Measurements from ENCODE around the gene TBC1D16. TPM values are rescaled to one million over a fixed set of nuclear protein-coding genes. Genes with fewer than 3 reads are reported as not detected.

The TBC1D16 gene
- total and polyA plus RNA-seq, 2 experiments from 2014 or later, result 9.2 to 22.4 TPM

DNA sequence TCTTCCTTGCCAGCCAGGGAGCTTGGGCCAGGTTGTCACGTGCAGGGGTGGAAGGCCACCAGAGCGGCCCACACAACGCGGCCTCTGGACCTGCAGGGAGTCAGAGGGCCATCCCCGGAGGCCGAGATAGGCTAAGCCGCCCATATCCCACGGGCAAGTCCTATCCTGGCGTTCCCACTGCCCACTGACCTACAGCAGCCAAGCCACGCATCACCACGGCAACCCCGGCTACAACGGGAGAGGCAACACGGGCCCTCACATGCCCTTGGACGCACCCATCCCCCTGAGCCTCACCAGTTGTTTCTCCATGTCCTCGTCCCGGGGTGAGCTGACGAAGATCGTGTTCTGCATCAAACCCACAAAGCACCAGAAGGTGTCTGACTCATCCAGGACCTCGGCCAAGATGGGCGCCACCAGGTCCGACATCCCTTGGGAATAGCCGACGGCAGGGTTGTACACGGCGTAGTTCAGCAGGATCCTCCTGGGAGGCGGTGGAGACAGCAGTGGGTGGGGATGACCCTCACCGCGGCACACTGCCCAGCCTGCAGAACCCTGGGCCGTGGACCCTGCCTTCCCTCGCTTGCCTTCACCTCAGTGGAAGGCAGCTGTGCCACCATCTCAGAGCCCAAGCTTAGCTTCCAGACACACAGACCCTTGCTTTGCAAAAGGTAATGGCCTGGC, 88.2 kb downstream of the TBC1D16 start:
- no peaks in the 10 kb centered on the region for H3F3A ChIP-seq (ENCODE audit: insufficient read depth)
- WGBS, 2 experiments (ENCODE audit: low coverage in 1 of 2, low lambda C conversion rate in 2 of 2, missing lambda C conversion rate in 2 of 2), result 93 to 94% methylated on average over 27 to 31 of the region's 31 CpGs
- H3K4me1 ChIP-seq (ENCODE audit: insufficient read depth), result peaks cover 9% of the 10 kb centered on the region; the same call in 1 of the 2 replicates
- no peaks in the 10 kb centered on the region for H4K20me1 ChIP-seq (ENCODE audit: insufficient read depth)
- no peak for DNase-seq
- no peaks in the 10 kb centered on the region for H3K9me2 ChIP-seq (ENCODE audit: insufficient read depth)
- H3K27ac ChIP-seq, result no peak overlapping the region
- TF ChIP-seq EZH2phosphoT487 (IDR thresholded peaks at IDR 0.05; ENCODE audit: insufficient read depth, low read depth), result no peak
- TF ChIP-seq EZH2 (IDR thresholded peaks at IDR 0.05; ENCODE audit: insufficient read depth, poor library complexity, severe bottlenecking), result no peak
- no peak overlapping the region for H2AFZ ChIP-seq
- no peaks in the 10 kb centered on the region for H3K79me2 ChIP-seq (ENCODE audit: insufficient read depth)
- H3K9me3 ChIP-seq (ENCODE audit: low read depth), result no peaks in the 10 kb centered on the region
- in situ Hi-C loops (cut with MboI), result no loop called here
- no peak overlapping the region for H3K9ac ChIP-seq
- H3K4me3 ChIP-seq, result no peak overlapping the region
- H3K36me3 ChIP-seq (ENCODE audit: low read depth), result no peaks in the 10 kb centered on the region
- H3K4me2 ChIP-seq (ENCODE audit: unreplicated experiment), result no peak overlapping the region
- H3K27me3 ChIP-seq (replicated peaks; ENCODE audit: insufficient read depth), result no peaks in the 10 kb centered on the region

DNA sequence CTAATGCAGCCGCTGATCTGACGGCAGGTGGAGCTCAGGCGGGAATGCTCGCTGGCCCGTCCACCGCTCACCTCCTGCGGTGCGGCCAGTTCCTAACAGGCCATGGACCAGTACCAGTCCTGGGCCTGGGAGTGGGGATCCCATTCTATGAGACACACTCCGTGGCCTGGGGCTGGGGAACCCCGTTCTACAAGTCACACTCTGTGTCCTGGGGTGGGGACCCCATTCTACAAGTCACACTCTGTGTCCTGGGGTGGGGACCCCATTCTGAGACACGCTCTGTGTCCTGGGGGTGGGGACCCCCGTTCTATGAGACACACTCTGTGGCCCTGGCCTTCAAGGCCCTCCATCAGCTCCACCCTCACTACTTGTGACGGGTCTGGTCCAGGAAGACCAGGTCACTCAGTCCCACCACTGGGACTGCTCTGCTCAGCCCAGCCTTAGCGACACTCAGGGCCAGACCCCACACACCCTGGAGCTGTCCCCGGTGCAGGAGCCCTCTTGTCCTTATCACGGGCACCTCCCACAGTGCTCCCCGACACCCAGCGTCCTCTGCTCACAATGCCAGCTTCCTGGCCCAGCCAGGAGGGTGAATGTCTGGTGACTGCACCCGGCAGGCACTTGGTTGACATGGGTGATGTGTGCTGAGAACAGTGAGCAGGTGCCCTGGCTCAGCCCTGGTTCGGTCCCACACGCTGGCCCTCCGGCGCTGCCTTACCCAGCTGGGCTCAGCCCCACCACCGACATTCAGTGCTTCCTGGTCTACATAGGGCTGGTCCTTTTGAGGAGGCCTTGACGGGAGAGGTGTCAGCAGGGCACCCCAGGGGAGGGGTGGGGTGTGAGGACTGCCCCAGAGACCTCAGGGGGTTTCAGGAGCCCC, 89.1 kb downstream of the TBC1D16 start:
- in situ Hi-C loops (cut with MboI), result no loop called here
- Histone ChIP-seq H3K9me3 (ENCODE audit: low read depth) (no peaks in the 10 kb centered on the region), H3F3A (ENCODE audit: insufficient read depth) (no peaks in the 10 kb centered on the region), H3K79me2 (ENCODE audit: insufficient read depth) (no peaks in the 10 kb centered on the region), H3K27ac (no peak overlapping the region), H3K4me3 (no peak overlapping the region), H3K9ac (no peak overlapping the region), H4K20me1 (ENCODE audit: insufficient read depth) (no peaks in the 10 kb centered on the region), H3K36me3 (ENCODE audit: low read depth) (no peaks in the 10 kb centered on the region), H3K9me2 (ENCODE audit: insufficient read depth) (no peaks in the 10 kb centered on the region), H3K4me2 (ENCODE audit: unreplicated experiment) (no peak overlapping the region), H2AFZ (no peak overlapping the region), H3K27me3 (replicated peaks; ENCODE audit: insufficient read depth) (no peaks in the 10 kb centered on the region), H3K4me1 (ENCODE audit: insufficient read depth) (peaks cover 2% of the 10 kb centered on the region; the same call in 1 of the 2 replicates)
- no peak for DNase-seq
- WGBS, 2 experiments (ENCODE audit: low coverage in 1 of 2, low lambda C conversion rate in 2 of 2, missing lambda C conversion rate in 2 of 2), result 96 to 98% methylated on average over 25 of the region's 25 CpGs
- TF ChIP-seq EZH2phosphoT487 (IDR thresholded peaks at IDR 0.05; ENCODE audit: insufficient read depth, low read depth) (no peak), EZH2 (IDR thresholded peaks at IDR 0.05; ENCODE audit: insufficient read depth, poor library complexity, severe bottlenecking) (no peak)

DNA sequence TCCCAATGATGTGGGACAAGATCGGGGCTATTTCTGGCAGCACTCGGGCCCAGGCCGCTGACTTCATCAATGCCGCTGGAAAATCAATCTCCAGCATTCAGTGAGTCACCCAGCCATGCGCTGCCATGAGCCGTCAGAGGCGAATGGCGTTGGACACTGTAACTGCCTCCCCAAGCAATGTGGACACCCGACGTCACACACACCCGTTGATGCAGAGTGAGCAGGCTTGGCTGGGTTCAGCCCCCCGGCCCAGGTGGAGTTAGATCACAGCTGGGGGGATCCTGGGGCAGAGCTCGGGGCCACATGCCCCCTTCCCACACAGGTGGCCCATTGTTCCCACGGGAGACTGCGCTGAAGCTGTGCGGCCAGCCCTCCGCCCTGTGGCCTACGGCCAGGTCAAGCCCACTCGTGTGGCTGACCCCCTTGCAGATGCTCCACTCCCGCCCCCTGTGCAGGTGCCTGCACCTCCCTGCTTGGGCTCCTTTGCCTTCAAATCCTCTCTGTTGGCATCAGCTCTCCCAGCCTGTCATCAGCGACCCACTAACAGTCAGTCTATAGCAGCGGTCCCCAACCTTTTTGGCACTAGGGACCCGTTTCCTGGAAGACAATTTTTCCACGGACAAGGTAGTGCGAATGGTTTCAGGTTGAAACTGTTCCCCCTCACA, 89.9 kb downstream of the TBC1D16 start:
- Histone ChIP-seq H4K20me1 (ENCODE audit: insufficient read depth) (no peaks in the 10 kb centered on the region), H3K27ac (no peak overlapping the region), H2AFZ (no peak overlapping the region), H3F3A (ENCODE audit: insufficient read depth) (no peaks in the 10 kb centered on the region), H3K9ac (no peak overlapping the region), H3K4me1 (ENCODE audit: insufficient read depth) (no peaks in the 10 kb centered on the region), H3K79me2 (ENCODE audit: insufficient read depth) (no peaks in the 10 kb centered on the region), H3K9me2 (ENCODE audit: insufficient read depth) (no peaks in the 10 kb centered on the region), H3K36me3 (ENCODE audit: low read depth) (no peaks in the 10 kb centered on the region), H3K27me3 (replicated peaks; ENCODE audit: insufficient read depth) (no peaks in the 10 kb centered on the region), H3K4me3 (no peak overlapping the region), H3K4me2 (ENCODE audit: unreplicated experiment) (no peak overlapping the region), H3K9me3 (ENCODE audit: low read depth) (no peaks in the 10 kb centered on the region)
- 94% methylated on average over 25 of the region's 25 CpGs for WGBS, 2 experiments (ENCODE audit: low coverage in 1 of 2, low lambda C conversion rate in 2 of 2, missing lambda C conversion rate in 2 of 2)
- TF ChIP-seq EZH2 (IDR thresholded peaks at IDR 0.05; ENCODE audit: insufficient read depth, poor library complexity, severe bottlenecking) (no peak), EZH2phosphoT487 (IDR thresholded peaks at IDR 0.05; ENCODE audit: insufficient read depth, low read depth) (no peak)
- no peak for DNase-seq
- in situ Hi-C loops (cut with MboI), result no loop called here

DNA sequence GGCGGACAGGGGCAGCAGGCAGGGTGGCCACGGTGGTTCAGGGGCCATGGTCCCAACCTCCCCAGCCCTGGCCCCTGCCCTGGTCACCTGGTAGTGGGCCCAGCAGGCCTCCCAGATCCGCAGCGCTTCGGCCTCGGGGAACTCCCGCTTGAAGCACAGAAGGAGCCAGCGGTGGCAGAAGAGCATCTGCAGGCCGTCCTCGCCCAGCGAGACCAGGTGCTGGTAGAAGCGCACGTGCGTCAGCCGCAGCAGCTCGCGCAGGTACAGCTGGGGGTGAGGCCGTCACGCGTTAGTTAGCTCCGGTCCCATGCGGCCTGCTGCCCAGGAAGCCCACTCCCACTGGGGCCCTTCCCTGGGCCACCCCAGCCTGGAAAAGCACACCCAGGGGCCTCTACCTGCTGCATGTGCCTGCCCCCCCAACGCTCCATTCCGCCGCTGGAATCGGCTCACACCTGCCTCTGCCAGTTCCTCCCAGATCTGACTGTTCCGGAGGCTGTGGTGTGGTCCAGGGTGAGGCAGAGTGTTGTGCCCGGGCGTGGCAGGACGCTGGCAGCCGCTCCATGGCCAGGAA, 90.8 kb downstream of the TBC1D16 start:
- no peak for DNase-seq
- Histone ChIP-seq H3K27ac (no peak overlapping the region), H3K4me2 (ENCODE audit: unreplicated experiment) (no peak overlapping the region), H3K4me3 (no peak overlapping the region), H2AFZ (no peak overlapping the region), H3K9me2 (ENCODE audit: insufficient read depth) (no peaks in the 10 kb centered on the region), H3K36me3 (ENCODE audit: low read depth) (no peaks in the 10 kb centered on the region), H3K9ac (no peak overlapping the region), H3F3A (ENCODE audit: insufficient read depth) (no peaks in the 10 kb centered on the region), H3K27me3 (replicated peaks; ENCODE audit: insufficient read depth) (no peaks in the 10 kb centered on the region), H3K79me2 (ENCODE audit: insufficient read depth) (no peaks in the 10 kb centered on the region), H3K9me3 (ENCODE audit: low read depth) (no peaks in the 10 kb centered on the region), H4K20me1 (ENCODE audit: insufficient read depth) (no peaks in the 10 kb centered on the region), H3K4me1 (ENCODE audit: insufficient read depth) (no peaks in the 10 kb centered on the region)
- TF ChIP-seq EZH2phosphoT487 (IDR thresholded peaks at IDR 0.05; ENCODE audit: insufficient read depth, low read depth) (no peak), EZH2 (IDR thresholded peaks at IDR 0.05; ENCODE audit: insufficient read depth, poor library complexity, severe bottlenecking) (no peak)
- in situ Hi-C loops (cut with MboI), result no loop called here
- WGBS, 2 experiments (ENCODE audit: low coverage in 1 of 2, low lambda C conversion rate in 2 of 2, missing lambda C conversion rate in 2 of 2), result 94 to 97% methylated on average over 24 to 26 of the region's 31 CpGs

All from GM23248 (cell line).